Hindlimb muscle (tissue), 1 donor: Measurements from ENCODE around the gene RASGRF2. TPM values are rescaled to one million over a fixed set of nuclear protein-coding genes. Genes with fewer than 3 reads are reported as not detected.

Experiments
- DNase-seq: peaks from one replicate; pipeline ENCODE4 v3.0.0-alpha.2; 2013
- polyA plus RNA-seq: library from polyadenylated mRNA; unstranded; fragments of 120-200 nt; gene quantifications from one replicate; pipeline ENCODE4 v1.2.1, GENCODE V29; 2013; ENCODE audit not compliant: insufficient read length

RASGRF2 gene
- polyA plus RNA-seq, 1 donor: 1.1 TPM

DNA sequence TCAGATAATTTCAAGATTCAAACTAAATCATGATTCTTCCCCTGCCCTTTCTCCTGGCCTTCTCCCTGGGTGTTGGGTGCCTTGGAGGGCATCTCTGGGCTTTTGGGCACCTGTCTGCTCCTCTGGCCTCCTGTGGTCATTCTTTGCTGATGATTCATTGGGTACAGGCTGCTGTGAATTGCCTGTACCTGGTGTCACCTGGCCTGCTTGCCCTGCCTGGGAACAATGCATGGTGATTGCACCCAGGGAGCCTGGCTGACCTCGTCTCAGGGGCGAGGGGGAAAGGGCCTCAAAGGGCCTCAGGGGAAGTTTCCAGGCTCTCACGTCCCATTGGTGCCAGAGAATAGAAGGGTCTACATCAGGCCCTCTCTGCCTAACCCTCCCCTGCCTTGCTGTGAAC, 252.9 kb downstream of the RASGRF2 start:
- no peak for DNase-seq

DNA sequence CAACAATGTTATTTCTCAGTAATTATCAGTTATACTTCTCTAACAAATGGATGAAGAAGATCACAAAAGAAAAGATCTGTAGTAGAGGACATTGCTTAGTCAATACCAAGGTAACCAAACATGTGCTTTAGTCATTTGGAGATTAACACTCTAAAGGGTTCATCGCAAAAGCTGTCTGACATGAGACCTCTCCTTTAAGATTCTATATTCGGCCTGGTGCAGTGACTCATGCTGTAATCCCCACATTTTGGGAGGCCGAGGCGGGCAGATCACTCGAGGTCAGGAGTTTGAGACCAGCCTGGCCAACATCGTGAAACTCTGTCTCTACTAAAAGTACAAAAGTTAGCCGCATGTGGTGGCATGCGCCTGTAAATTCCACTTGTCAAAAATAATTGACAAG, 254.7 kb downstream of the RASGRF2 start:
- no peak for DNase-seq

DNA sequence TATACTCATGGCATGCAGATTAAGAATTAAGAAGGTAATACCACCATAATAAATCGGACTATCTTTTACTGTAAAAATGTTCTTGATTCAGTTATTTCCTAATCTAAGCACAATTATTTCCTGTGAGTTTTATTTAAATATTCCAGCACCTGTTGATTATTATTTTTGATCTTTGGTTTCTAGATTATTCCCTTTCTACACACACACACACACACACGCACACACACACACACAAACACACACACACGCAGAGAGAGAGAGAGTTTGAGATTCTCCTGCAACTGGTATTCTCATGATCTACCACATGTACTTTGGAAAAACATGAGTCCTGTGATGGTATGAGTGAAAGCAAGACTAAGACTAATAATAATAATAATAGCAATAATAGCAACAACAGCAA, 256.0 kb downstream of the RASGRF2 start:
- no peak for DNase-seq

DNA sequence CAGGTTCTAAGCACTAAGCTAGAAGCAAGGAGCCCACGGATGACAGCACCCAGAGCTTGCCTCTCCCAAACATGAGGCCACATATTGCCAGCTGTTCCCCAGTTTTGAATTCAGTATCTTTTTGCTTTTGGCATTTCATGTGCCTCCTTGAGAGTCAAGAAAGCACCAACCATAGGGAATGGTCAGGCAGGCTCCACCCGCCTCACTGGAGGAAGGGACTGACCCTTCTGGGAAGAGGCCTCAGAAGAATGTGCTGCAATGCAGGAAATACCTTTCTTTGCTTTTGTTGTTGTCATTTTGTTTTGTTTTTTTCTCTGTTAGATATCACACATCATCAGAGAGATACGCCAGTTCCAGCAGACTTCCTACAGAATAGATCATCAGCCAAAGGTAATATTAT, 259.2 kb downstream of the RASGRF2 start:
- DNase-seq: no peak

DNA sequence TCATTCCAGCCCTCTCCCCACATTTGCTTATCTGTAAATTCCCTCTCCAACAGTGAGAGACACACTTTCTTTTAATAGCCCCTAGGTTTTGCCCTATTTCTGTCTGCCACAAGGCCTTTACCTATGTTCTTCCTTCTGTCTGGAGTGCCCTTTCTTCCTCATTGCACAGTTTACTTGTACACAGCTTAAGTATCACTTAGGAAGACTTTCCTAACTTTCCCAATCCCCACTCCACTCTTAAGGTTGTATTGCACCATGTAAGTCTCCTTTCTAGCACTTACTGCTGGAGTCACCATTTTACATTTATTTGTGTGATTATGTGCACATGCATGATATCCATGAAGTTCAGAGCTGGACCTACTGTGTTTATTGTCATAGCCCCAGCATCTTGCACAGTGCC, 262.1 kb downstream of the RASGRF2 start:
- DNase-seq: no peak

DNA sequence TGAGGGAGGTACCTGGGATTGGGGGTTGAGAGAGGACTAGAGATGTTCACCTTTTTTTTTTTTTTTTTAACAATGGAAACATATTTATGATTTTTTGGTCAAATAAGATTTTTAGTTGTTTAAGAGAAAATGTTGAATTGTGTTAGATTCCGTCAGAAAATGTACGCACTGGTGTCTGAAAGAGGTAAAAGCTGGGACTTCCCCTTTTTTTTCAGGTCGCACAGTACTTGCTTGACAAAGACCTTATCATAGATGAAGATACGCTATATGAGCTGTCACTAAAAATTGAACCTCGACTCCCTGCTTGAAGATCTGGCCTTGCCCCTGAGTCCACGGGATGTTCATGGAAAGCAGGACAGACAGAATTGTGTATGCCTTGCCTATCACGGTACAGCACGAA, 265.3 kb downstream of the RASGRF2 start:
- DNase-seq: no peak

DNA sequence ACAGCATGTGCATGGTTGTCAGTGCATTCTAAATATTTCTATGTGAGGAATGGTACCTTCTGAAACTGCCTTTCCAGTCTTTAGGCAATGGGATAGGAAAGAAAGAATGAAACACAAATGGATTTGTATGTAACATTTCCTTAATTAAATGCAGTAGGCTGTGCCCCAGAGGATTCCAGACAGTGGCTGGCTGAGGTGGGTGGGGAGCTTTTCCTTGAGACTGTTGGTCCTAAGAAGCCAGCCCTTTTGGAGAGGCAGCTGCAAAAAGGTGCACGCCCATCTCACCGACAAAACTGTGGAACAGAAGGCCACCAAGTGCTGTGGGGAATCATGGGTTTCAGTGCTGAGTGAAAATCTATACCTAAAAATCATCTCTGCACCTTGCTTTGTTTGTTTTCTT, 266.1 kb downstream of the RASGRF2 start:
- DNase-seq: no peak

DNA sequence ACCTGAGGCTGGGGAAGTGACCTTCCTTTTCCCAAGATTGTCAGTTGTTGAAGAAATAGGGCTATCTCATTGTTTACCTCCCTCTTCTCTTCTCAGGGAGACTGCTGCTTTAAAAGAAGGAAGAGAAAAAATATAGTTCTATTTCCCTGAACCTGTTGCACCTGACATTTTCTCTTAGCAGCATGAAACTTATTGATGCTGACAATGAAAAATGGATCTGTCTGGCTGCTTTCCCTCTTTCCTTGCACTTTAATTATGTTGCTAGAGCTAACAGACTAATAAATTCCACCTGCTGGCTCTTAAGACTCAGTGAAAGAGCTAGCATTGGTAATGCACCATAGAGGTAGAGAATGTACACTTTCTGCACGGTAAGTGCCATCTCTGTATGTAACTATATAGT, 266.8 kb downstream of the RASGRF2 start:
- no peak for DNase-seq

DNA sequence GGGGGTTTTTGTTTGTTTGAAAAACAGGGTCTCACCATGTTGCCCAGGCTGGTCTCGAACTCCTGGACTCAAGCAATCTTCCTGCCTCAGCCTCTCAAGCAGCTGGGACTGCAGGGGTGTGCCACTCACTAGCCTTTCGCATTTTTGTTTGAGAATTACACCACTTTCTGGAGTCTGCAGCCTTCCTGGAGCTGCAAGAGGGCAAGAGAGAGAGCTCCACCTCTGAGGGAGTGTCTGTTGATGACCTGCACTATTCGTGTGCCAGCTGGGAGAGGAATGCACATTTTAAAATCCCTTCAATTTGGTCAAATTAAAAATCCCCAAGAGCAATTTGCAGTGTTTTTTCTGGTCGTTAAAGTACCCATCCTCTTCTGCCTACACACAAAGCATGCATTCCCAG, 267.9 kb downstream of the RASGRF2 start:
- DNase-seq: no peak

DNA sequence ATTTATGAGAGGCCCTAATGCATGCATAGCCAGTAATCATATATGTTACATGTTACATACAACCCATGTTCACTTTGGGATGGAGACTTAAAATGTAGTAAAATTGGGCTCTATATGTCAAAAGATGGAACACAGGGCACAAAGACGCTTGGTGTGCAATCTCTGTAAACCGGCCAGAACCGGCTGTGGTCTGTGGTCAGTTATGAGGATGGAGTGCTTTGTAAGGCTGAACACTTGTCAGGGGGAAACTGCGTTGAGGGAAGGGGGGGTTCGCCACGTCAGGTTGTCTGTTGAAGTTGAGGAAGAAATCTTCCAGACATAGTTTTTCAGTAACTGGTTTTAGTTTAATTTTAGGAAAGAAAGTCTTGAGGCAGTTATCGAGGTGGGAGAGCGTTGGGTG, 270.3 kb downstream of the RASGRF2 start:
- DNase-seq: no peak

DNA sequence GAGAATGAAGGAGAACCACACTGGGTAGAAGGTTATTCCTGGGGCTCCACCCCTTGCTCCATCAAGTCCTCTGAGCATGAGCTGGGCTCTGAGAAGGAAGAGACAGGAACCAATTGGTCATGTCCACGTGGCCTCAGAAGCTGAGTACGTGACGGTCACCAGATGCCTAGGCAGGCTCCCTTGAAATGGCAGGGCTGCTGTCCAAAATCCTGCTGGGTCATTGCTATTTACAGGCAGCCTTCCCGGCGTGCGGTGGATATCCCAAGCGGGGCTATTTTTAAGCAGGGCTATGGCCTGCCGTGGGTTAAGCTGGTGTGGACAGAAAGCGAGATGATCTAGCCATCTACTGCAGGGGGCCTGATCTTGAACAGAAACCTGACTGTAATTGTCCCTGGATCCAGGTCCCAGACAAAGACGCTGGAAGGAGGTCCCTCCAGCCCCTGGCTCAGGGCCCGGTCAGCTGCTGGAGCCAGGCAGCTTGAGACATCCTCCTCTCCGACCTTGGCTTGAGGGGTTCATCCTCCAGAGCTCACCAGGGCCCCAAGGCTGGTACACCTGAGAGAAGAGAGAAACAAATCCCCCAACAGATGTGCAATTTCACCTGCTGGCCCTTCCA, 272.4 kb downstream of the RASGRF2 start:
- peak; percentile 42 for DNase-seq

DNA sequence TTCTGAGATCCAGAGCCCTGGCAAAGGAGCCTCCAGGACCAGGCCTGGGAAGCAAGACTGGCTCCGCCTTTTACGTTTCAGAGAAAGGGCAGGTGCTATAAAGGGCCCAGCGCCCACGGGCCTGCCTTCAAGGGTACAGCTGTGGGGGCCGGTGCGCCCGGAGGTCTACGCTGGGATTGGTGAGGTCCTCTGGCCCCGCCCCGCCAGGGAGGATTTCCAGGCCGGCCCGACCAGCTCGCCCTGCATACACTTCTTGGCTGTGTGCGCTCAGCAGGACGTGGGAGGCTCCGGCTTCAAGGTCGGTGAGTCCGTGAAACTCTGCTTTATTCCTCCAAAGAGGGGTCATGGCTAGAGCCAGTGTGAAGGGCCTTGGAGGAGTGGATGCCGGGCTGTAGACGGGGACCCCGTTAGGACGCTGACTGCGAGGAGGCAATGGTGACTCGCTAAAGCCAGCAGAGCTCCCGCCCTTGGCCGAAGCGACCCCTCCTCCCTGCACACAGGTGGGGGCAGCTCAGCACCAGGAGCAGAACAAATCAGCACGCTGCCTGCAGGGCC, 273.0 kb downstream of the RASGRF2 start, which contains the start of gene CKMT2:
Gene CKMT2, plus strand, starts transcription at position 243 of the 555 bp plus-strand sequence. CDS start 17,811 bp downstream, outside the sequence.
- peak; percentile 69 for DNase-seq

DNA sequence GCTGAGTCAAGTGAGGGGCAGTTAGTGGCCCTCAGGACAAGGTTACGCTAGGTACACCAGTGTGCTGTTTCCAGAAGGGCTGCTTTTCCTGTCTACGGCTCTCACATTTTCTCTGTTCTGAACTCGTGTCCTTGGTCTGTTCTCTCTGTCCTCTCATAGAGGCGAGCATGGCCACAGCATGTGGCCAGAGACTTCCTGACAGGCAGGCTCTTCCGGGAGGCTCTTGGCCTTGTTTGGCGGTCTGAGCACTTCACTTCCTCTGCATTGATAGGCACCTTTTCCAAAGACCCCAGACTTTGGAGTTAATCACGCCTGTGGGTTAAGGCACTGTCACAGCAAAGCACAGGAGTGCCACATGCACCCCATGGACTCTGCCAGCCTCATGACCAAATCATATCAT, 274.1 kb downstream of the RASGRF2 start:
- no peak for DNase-seq

DNA sequence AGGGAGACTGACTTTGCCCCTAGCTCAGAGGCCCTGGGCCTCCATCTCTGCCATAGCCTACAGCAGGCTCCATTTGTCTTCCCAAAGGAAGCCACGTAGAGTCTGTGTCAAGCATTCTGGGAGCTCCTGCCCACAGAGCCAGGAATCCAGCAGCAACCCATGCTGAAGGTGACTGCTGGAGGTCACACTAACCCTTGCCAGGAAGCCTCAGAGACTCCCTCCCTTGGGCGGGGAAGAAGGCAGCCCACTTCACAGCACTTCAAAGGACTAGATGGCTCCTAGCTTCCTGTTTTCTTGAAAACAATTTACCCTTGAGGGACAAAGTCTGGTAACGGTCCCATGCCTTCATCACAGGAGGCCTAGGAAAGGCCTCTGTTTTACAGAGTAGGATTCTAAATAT, 274.6 kb downstream of the RASGRF2 start:
- no peak for DNase-seq

DNA sequence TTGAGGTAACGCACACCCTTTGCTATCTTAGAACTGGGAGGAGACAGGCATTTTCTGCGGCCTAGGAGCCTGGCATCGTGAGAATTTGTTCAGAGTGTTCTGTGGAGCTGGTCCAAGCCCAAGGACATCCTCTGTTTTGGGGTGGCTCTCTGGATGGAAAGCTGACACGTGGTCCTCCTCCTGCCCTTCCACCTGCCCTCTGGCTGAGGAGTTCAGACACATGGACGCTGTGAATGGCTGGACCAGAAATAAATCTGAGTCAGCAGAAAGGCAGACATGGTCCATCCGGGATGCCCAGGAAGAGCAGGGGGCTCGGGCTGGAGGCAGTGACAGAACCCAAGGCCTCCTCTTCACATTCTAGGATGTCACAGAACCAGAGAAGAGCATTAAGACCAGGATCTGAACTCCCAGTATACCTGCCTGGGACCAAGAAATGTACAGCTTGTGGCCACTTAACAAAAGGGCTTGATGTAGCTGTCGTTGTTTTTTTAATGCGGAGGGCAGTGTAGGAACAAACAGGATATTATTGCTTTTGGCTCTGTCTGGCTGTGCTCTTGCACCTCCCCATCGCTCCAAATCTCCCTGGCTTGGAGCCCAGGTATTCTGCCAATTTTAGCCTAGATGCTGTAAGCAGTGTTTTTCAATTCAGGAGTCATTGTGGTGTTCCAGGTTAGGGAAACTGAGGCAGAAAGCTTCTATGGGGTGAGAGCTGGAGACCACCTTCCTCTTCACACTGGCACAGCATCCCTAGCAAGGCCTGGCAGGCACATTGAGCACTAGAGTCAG, 275.3 kb downstream of the RASGRF2 start:
- DNase-seq: no peak

DNA sequence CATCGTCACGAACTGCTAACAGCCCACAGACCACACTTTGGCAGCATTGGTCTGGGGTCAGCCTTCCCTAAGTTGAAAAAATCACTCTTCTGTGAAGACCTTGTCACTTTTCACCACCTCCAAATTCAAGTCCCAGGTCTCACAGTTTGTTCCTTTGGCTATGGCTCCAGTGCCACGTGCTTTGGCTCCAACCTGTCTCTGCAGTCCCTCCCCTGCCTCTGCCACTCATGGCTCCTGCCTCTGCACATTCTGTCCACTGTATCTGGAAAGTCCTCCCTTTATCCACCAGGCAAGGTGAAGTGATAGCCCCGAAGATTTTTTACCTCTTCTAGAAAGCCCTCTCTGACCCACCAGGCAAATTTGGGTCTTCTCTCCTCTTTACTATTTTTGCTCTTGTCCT, 278.3 kb downstream of the RASGRF2 start:
- no peak for DNase-seq

DNA sequence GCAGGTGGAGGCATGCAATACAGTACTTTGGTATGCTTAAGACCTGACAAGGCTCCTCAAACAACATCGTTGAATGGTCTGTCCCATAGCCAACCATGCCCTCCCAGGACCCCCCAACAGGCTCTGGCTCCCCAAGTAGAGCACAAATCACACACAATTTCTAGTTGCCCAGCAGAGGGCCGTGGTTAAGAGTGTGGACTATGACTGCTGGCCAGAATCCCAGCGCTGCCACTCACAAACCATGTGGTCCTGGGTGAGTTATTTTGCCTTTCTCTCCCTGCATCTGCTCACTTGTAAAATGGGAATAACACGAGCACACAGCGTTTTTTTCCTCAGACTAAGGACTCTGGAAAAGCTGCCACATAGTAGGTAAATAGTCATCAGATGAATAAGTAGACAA, 279.4 kb downstream of the RASGRF2 start:
- no peak for DNase-seq

DNA sequence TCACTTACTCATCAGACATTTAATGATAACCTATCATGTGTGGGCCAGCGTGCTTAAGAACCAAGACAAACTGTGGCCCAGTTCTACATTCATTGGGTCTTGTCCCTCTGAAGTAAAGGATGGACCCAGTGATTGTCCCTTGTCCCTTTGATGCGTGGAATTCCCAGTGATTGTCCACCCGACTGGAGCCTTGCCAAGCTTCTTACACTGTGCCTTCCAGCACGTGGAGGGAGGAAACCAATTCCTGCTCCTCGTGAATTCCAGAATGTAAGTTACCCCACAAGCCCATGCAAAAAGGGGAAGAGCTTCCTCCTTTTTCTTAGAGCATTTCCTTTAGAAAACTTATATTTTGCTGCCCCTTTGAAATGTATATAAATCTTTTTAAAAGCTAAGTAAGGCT, 280.8 kb downstream of the RASGRF2 start:
- DNase-seq: no peak

DNA sequence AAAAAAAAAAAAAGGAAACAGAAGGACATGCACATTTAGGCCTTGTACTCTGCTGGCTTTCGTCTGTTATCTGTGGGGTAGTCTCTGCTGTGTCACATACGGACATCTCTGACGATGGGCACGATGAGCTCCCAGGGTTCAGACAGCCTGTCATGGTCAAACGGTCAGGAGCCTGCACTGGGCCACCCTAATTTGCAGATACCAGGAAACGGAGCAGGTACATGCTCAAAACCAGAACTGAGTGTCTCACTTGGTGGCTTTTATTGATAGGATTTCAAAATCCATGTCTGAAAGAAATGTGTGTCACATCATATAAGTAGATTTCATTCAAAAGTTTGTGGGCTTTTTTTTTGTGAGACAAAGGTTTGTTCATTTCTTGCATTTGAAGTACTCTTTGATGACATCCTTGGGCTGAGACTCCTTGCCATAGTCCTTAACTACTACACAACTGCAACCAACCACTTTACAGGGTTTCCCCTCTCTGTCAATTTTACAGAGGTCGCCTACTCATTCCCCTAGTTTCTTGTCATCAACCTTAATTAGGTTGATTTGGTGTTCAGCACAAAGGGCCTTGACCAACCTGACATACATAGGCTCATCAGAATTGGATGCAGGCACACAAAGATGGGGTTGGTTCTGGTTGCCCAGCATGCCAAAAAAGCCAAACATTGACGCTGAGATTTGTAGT, 281.9 kb downstream of the RASGRF2 start:
- no peak for DNase-seq

DNA sequence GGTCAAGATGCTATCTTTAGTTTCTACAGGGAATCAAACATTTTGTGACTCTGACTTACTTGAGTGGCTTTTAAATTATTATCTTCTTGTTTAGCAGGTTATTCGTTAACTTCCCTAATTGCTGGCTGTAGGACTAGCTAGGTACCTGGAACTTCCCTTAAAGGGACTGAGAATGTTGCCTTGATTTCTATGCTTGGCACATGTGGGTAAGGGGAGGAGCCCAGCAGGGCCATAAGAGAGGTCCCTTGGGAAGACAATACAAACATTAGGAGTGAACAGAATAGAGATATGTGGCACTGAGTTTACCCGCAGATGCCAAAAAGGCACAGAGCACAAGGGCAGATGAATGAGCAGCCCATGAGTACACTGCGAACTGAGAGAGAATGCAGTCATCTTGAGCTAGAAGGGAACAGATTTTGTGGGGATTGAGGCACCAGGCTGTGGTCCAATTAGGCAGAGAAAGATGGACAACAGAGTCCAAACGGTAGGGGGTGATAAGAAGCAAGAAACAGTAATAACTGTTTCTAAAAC, 282.8 kb downstream of the RASGRF2 start:
- DNase-seq: no peak

DNA sequence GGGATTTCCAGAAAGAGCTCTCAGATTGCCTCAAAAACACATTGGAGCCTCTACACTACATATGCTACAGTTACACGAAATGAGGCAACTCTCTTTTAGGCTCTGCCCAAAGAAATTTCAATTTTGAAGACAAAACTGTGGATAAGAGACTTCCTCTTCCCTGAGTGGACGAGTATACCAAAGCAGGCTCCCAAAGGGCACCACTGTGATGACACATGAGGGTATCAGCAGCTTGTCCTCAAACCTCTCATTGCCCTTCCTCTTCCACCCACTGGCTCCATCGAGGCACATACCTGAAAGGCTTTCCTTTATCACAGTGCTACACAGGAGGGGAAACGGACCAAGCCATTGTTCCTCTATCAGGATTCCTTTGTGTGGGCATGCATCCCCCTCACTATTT, 284.3 kb downstream of the RASGRF2 start:
- DNase-seq: no peak

DNA sequence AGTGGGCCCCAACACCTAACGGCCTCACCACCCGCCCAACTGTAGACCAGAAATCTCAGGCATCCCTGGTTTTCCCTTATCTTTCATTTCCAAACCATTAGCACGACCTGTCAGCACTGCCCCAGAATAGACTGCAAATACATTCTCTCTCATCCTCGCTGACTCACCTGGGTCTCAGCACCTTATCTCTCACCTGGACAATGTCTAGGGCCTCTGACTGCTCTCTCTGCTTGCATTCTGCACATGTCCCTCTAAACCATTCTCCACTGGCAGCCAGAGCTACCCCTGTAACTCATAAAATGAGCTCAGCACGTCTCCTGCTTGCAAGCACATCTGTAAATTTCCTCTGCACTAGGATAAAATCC, 285.7 kb downstream of the RASGRF2 start:
- DNase-seq: no peak

DNA sequence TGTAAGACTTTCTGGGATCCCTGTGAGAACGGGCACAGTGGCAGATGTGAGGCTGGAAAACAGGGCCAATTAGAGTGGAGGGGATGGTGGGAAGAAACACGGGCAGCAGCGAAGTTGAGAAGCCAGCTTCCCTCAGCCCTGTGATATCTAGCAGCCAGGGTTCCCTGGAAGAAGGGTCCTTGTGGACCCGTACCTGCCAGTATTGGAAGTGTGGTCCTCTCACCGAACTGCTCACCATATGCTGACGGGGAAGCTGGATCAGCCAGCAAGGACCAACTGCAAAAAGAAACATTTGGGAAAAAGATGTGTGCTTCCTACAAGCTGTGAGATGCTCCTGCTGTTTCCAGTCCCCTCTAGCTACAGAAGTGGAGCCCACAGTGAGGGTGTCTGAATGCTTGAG, 286.5 kb downstream of the RASGRF2 start:
- DNase-seq: no peak
